Stimulated activated CD4-positive, alpha-beta T cell treated with anti-CD3 and anti-CD28 coated beads, Interleukin-1b, Interleukin-23, amount 100 ng/mL, for 1 hour (primary cell): Measurements from ENCODE around the gene PPP4R2.
"Not testable (repeated sequence)": the region's sequence is repeated elsewhere in the genome, so short reads cannot be mapped to it uniquely, and the experiment has no call there.

Experiments used
- DNase-seq, 2 donors: peaks; one replicate each; pipeline ENCODE4 v3.0.0-alpha.2; 2020; ENCODE audit warnings: low read depth in 2 of 2

PPP4R2 gene

GRCh38 chr3:72976281-72976741, 20.3 kb upstream of the PPP4R2 start:
- DNase-seq, result no peak

- DNase-seq, result no peak
Observed at GRCh38 chr3:72977060-72977808, 19.4 kb upstream of the PPP4R2 start.

- no peak for DNase-seq
Observed at GRCh38 chr3:72982609-72983366, 13.8 kb upstream of the PPP4R2 start.

- DNase-seq, result no peak
Observed at GRCh38 chr3:72985576-72985975, 11.0 kb upstream of the PPP4R2 start.

- DNase-seq, result no peak
Observed at GRCh38 chr3:72990701-72991395, 5.8 kb upstream of the PPP4R2 start.

GRCh38 chr3:72991522-72991921, 5.1 kb upstream of the PPP4R2 start:
- no peak for DNase-seq

GRCh38 chr3:72993391-72993790, 3.2 kb upstream of the PPP4R2 start:
- no peak for DNase-seq

- DNase-seq, result no peak
Observed at GRCh38 chr3:72995337-72995736, 1.3 kb upstream of the PPP4R2 start.

DNA sequence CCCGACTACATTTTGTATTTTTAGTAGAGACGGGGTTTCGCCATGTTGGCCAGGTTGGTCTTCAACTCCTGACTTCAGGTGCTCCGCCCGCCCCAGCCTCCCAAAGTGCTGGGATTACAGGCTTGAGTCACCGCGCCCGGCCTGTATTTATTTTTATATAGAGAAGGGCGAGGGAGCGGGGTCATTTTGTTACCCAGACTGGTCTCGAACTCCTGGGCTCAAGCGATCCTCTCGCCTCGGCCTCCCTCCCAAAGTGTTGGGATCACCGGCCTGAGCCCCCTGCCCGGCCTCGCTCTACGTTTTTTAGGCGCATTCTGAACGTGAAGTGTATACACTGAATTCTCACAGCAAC, 514 bp upstream of the PPP4R2 start:
- no peak for DNase-seq

- peak in 1 of 2 donors; percentile 19 for DNase-seq
Observed at GRCh38 chr3:72997421-72997961, 880 bp downstream of the PPP4R2 start.

DNA sequence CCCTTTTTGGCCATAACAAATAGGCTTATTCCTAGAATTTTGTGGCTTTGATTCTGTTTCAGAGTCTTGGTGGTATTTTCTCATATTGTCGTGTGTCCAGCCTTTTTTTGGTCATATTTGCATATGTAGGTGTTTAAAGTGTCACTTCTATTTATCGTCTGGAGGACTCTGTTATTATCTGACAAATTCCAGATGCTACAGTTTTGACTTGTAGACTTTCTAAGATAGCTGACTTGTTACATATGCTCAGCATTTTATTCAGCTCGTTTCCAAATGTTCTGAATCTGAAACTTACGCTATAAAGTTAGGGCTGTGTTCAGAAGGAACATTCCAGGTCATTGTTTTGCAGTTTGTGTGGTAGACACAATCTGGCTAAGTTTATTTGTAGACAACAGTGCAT, 1.9 kb downstream of the PPP4R2 start:
- no peak for DNase-seq

DNA sequence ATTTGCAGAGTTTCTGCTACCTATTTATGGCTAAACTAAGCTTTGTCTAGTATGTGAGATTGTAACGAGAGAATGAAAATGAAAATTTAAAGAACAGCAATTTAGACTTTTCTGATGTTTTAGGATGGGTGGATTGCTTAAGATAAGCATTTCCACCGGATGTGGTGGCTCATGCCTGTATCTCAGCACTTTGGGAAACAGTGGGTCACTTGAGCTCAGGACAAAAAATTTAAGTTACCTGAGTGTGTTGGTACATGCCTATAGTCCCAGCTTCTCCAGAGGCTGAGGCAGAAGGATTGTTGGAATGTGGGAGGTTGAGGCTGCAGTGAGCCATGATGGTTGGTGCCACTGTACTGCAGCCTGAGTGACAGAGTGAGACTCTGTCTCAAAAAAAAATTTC, 3.3 kb downstream of the PPP4R2 start:
- DNase-seq, result no peak

DNA sequence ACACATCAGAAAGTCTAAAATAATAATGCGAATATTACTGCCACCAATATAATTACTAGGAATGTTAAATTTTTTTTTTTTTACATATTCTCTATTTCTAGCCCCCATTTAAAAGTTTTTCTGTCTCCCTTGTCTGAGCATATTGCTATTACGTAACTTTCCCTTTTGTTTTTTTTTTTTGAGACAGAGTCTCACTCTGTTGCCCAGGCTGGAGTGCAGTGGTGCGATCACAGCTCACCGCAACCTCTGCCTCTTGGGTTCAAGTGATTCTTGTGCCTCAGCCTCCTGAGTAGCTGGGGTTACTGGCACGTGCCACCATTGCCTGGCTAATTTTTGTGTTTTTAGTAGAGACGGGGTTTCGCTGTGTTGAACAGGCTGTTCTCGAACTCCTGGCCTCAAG, 6.4 kb downstream of the PPP4R2 start:
- DNase-seq, result not testable (repeated sequence)

DNA sequence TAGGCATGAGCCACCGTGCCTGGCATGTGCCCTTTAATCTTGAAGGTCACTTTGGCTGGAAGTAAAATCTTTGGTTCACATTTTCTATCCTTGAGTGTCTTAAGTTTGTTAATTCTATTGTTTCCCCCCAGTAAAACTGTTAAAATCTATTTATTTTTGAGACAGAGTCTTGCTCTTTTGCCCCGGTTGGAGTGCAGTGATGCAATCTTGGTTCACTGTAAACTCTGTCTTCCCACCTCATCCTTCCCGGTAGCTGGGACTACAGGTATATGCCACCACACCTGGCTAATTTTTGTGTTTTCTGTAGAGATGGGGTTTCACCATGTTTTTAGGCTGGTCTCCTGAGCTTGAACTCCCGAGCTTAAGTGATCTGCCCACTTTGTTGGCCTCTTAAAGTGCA, 7.7 kb downstream of the PPP4R2 start:
- no peak for DNase-seq

GRCh38 chr3:73007992-73008712, 11.5 kb downstream of the PPP4R2 start:
- no peak for DNase-seq

- DNase-seq, result no peak
Observed at GRCh38 chr3:73009008-73009407, 12.4 kb downstream of the PPP4R2 start.

- DNase-seq, result no peak
Observed at GRCh38 chr3:73009750-73010149, 13.1 kb downstream of the PPP4R2 start.

DNA sequence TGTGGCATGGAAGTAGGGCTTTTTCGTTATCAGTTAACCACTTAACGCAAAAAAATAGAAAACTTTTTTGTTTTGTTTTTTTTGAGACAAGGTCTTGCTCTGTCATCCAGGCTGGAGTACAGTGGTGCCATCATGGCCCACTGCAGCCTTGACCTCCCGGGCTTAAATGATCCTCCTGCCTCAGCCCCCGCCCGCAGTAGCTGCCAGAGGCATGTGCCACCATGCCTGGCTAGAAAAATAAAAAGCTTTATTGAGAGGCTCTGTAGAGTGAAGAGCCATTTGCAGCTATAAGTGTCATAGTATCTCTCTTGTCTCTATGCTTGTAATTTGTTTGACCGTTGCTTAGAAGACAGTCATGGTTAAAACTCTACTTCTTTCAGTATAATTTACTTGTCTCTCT, 13.5 kb downstream of the PPP4R2 start:
- DNase-seq, result no peak

DNA sequence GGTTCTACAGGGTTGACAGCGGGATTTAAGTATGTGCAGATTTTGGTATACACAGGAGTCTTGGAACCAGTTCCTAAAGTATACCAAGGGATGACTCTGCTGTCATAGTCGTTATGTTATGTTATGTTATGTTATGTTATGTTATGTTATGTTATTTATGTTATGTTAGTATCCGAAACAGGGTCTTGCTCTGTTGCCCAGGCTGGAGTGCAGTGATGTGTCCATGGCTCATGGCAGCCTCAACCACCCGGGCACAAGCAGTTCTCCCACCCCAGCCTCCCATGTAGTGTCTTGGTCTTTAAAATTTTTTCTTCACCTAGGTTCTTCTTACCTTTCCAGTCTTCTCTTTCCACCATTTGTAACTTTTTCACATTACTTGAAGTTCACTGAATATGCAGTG, 21.7 kb downstream of the PPP4R2 start:
- DNase-seq, result no peak

GRCh38 chr3:73018790-73019441, 22.3 kb downstream of the PPP4R2 start:
- no peak for DNase-seq

DNA sequence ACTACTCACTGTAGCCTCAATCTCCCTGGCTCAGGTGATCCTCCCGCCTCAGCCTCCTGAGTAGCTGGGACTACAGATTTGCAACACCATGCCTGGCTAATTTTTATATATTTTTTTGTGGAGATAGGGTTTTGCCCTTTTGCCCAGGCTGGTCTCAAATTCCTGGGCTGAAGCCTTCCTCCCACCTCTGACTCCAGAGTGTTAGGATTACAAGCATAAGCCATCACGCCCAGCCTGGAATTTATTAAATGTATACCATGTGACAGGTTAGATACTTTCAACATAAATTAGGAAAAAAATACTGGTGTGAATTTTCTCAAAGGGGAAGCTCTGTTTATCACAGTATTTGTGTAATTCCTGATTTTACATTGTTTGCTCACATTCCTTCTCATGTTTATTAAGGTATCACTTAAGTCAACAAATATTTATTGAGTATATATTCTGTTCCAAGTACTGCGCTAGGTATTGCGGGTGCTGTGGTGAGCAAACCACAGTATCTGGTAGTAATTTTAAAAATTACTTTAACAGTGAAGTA, 24.8 kb downstream of the PPP4R2 start:
- DNase-seq, result no peak
